GM12878 (cell line): ENCODE measurements around the gene SATL1.
"Not testable (repeated sequence)": the region's sequence is repeated elsewhere in the genome, so short reads cannot be mapped to it uniquely, and the experiment has no call there.

Source experiments
- CEBPB ChIP-seq, 2 experiments: fragments of 150-350 bp in 1 of 2; IDR thresholded peaks; 2 replicates each; pipeline ENCODE4 v1.6.1; 2012 to 2014; ENCODE audit warnings: low read depth in 2 of 2, low read length in 2 of 2, borderline replicate concordance in 1 of 2, inconsistent platforms in 1 of 2
- POLR2A ChIP-seq: IDR thresholded peaks from 2 replicates; pipeline ENCODE4 v1.6.1; 2011; ENCODE audit warnings: low read depth, mild to moderate bottlenecking, low read length
- POLR2AphosphoS2 ChIP-seq: IDR thresholded peaks from 2 replicates; pipeline ENCODE4 v1.6.1; 2011; ENCODE audit warnings: low read depth, mild to moderate bottlenecking, low read length, improper control_type of control experiment, moderate library complexity
- POLR2AphosphoS5 ChIP-seq: IDR thresholded peaks from 2 replicates; pipeline ENCODE4 v1.6.1; 2011; ENCODE audit warnings: mild to moderate bottlenecking, low read length, inconsistent platforms
- TF ChIP-seq, protein P1 (sequence below): IDR thresholded peaks from 2 replicates; pipeline ENCODE4 v1.6.1; 2011; ENCODE audit warnings: low read depth, low read length, improper control_type of control experiment, borderline replicate concordance
- TF ChIP-seq, protein P2 (sequence below), 3 experiments: IDR thresholded peaks in 2 of 3; conservative IDR thresholded peaks in 1 of 3; 2 replicates each; pipeline ENCODE4 v1.5.1; 2011; ENCODE audit warnings: low read depth in 3 of 3, low read length in 3 of 3, mild to moderate bottlenecking in 3 of 3, control low read depth in 2 of 3, moderate library complexity in 2 of 3, inconsistent platforms in 1 of 3, mixed read lengths in 1 of 3; ENCODE audit not compliant: control insufficient read depth in 2 of 3, insufficient read depth in 1 of 3; ENCODE audit errors: extremely low read depth in 1 of 3
- TF ChIP-seq, protein P3 (sequence below): IDR thresholded peaks from 2 replicates; pipeline ENCODE4 v1.6.1; 2011; ENCODE audit warnings: low read depth, mild to moderate bottlenecking, low read length, moderate library complexity, borderline replicate concordance; ENCODE audit errors: extremely low read depth

DNA sequence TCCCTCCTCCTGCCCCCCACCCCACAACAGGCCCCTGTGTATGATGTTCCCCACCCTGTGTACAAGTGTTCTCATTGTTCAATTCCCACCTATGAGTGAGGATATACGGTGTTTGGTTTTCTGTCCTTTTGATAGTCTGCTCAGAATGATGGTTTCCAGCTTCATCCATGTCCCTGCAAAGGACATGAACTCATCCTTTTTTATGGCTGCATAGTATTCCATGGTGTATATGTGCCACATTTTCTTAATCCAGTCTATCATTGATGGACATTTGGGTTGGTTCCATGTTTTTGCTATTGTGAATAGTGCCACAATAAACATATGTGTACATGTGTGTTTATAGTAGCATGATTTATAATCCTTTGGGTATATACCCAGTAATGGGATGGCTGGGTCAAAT is 166.3 kb downstream of the SATL1 start:
- TF ChIP-seq POLR2AphosphoS2; POLR2A; POLR2AphosphoS5; CEBPB (IDR thresholded peaks at IDR 0.05; ENCODE audit: borderline replicate concordance in 1 of 2, low read depth in 2 of 2, low read length in 2 of 2): not testable (repeated sequence)
- TF ChIP-seq, protein P1, sequence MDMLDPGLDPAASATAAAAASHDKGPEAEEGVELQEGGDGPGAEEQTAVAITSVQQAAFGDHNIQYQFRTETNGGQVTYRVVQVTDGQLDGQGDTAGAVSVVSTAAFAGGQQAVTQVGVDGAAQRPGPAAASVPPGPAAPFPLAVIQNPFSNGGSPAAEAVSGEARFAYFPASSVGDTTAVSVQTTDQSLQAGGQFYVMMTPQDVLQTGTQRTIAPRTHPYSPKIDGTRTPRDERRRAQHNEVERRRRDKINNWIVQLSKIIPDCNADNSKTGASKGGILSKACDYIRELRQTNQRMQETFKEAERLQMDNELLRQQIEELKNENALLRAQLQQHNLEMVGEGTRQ: not testable (repeated sequence)
- TF ChIP-seq, protein P2, sequence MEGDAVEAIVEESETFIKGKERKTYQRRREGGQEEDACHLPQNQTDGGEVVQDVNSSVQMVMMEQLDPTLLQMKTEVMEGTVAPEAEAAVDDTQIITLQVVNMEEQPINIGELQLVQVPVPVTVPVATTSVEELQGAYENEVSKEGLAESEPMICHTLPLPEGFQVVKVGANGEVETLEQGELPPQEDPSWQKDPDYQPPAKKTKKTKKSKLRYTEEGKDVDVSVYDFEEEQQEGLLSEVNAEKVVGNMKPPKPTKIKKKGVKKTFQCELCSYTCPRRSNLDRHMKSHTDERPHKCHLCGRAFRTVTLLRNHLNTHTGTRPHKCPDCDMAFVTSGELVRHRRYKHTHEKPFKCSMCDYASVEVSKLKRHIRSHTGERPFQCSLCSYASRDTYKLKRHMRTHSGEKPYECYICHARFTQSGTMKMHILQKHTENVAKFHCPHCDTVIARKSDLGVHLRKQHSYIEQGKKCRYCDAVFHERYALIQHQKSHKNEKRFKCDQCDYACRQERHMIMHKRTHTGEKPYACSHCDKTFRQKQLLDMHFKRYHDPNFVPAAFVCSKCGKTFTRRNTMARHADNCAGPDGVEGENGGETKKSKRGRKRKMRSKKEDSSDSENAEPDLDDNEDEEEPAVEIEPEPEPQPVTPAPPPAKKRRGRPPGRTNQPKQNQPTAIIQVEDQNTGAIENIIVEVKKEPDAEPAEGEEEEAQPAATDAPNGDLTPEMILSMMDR (IDR thresholded peaks at IDR 0.05 in 2 of 3, conservative IDR thresholded peaks at IDR 0.05 in 1 of 3; ENCODE audit: control insufficient read depth in 2 of 3, extremely low read depth in 1 of 3, insufficient read depth in 1 of 3, low read depth in 3 of 3, low read length in 3 of 3): not testable (repeated sequence)
- TF ChIP-seq, protein P3, sequence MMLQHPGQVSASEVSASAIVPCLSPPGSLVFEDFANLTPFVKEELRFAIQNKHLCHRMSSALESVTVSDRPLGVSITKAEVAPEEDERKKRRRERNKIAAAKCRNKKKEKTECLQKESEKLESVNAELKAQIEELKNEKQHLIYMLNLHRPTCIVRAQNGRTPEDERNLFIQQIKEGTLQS: not testable (repeated sequence)
